ENCODE data around the gene REV1. TPM values are rescaled to one million over a fixed set of nuclear protein-coding genes. Genes with fewer than 3 reads are reported as not detected.

Gene REV1
- total RNA-seq, 1 experiment from 2014 or later, result 49.0 TPM

DNA sequence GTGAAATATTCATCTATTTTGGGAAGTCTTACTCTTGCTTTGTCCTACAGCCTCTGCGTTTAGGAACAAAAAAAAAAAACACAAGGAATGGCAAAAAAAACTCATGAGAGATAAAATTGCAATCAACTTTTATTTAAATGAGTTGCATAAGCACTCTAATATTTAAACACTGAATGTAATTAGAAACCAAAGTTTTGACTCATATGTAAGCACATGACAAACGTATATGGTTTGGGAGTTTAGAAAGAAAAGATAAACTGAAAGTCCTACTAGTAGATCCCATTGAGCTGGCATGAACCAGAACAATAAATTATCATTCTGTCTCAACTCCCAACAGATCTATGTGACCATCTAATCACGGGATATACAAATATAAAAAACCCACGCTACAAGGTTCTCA lies 44.8 kb downstream of the REV1 start:
- H3K36me3 Mint-ChIP-seq (ENCODE audit: insufficient read depth, unreplicated experiment), result peaks cover 11% of the 10 kb centered on the region
- no peaks in the 10 kb centered on the region for H3K9me3 Mint-ChIP-seq (ENCODE audit: low read depth, unreplicated experiment)
- TF ChIP-seq, protein P1, sequence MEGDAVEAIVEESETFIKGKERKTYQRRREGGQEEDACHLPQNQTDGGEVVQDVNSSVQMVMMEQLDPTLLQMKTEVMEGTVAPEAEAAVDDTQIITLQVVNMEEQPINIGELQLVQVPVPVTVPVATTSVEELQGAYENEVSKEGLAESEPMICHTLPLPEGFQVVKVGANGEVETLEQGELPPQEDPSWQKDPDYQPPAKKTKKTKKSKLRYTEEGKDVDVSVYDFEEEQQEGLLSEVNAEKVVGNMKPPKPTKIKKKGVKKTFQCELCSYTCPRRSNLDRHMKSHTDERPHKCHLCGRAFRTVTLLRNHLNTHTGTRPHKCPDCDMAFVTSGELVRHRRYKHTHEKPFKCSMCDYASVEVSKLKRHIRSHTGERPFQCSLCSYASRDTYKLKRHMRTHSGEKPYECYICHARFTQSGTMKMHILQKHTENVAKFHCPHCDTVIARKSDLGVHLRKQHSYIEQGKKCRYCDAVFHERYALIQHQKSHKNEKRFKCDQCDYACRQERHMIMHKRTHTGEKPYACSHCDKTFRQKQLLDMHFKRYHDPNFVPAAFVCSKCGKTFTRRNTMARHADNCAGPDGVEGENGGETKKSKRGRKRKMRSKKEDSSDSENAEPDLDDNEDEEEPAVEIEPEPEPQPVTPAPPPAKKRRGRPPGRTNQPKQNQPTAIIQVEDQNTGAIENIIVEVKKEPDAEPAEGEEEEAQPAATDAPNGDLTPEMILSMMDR (IDR thresholded peaks at IDR 0.05; ENCODE audit: unreplicated experiment), result no peak
- CTCF ChIA-PET, result no interaction called here
- H3K27me3 Mint-ChIP-seq (ENCODE audit: unreplicated experiment), result no peaks in the 10 kb centered on the region
- BruUV-seq (replicated peaks), result no TSS peak
- no peak for DNase-seq
- intact Hi-C loops (cut with micrococcal nuclease; ENCODE audit: unreplicated experiment), result no loop called here
- H3K27ac Mint-ChIP-seq (ENCODE audit: unreplicated experiment), result no peak overlapping the region
- H3K4me3 Mint-ChIP-seq (ENCODE audit: low read depth, unreplicated experiment), result no peak overlapping the region
- H3K4me1 Mint-ChIP-seq (ENCODE audit: low read depth, unreplicated experiment), result no peaks in the 10 kb centered on the region

GRCh38 chr2:99444222-99444621 lies 45.6 kb downstream of the REV1 start:
- Mint-ChIP-seq H3K4me1 (ENCODE audit: low read depth, unreplicated experiment) (no peaks in the 10 kb centered on the region), H3K9me3 (ENCODE audit: low read depth, unreplicated experiment) (no peaks in the 10 kb centered on the region), H3K27ac (ENCODE audit: unreplicated experiment) (no peak overlapping the region), H3K36me3 (ENCODE audit: insufficient read depth, unreplicated experiment) (peaks cover 11% of the 10 kb centered on the region), H3K4me3 (ENCODE audit: low read depth, unreplicated experiment) (no peak overlapping the region), H3K27me3 (ENCODE audit: unreplicated experiment) (no peaks in the 10 kb centered on the region)
- DNase-seq, result no peak
- BruUV-seq (replicated peaks), result no TSS peak
- CTCF ChIA-PET, result interaction anchor here (0.6 kb wide), 1 partner anchor 10 kb away, joined by 3 read pairs; no protein-coding TSS in a partner anchor
- intact Hi-C loops (cut with micrococcal nuclease; ENCODE audit: unreplicated experiment), result no loop called here
- TF ChIP-seq, protein P1 (IDR thresholded peaks at IDR 0.05; ENCODE audit: unreplicated experiment), result no peak

- H3K4me1 Mint-ChIP-seq (ENCODE audit: low read depth, unreplicated experiment), result no peaks in the 10 kb centered on the region
- CTCF ChIA-PET, result no interaction called here
- DNase-seq, result no peak
These were observed 47.0 kb downstream of the REV1 start for GRCh38 chr2:99442837-99443236.

GRCh38 chr2:99439971-99440505 lies 49.8 kb downstream of the REV1 start:
- no TSS peak for BruUV-seq (replicated peaks)
- H3K27me3 Mint-ChIP-seq (ENCODE audit: unreplicated experiment), result no peaks in the 10 kb centered on the region
- intact Hi-C loops (cut with micrococcal nuclease; ENCODE audit: unreplicated experiment), result no loop called here
- H3K27ac Mint-ChIP-seq (ENCODE audit: unreplicated experiment), result no peak overlapping the region
- H3K4me1 Mint-ChIP-seq (ENCODE audit: low read depth, unreplicated experiment), result no peaks in the 10 kb centered on the region
- H3K36me3 Mint-ChIP-seq (ENCODE audit: insufficient read depth, unreplicated experiment), result peaks cover 4% of the 10 kb centered on the region
- H3K9me3 Mint-ChIP-seq (ENCODE audit: low read depth, unreplicated experiment), result no peaks in the 10 kb centered on the region
- no peak overlapping the region for H3K4me3 Mint-ChIP-seq (ENCODE audit: low read depth, unreplicated experiment)
- DNase-seq, result no peak
- TF ChIP-seq, protein P1 (IDR thresholded peaks at IDR 0.05; ENCODE audit: unreplicated experiment), result no peak
- CTCF ChIA-PET, result no interaction called here

More at GRCh38 chr2:99442837-99443236, 47.0 kb downstream of the REV1 start:
- peaks cover 6% of the 10 kb centered on the region for H3K36me3 Mint-ChIP-seq (ENCODE audit: insufficient read depth, unreplicated experiment)
- no TSS peak for BruUV-seq (replicated peaks)
- no peaks in the 10 kb centered on the region for H3K27me3 Mint-ChIP-seq (ENCODE audit: unreplicated experiment)
- no peaks in the 10 kb centered on the region for H3K9me3 Mint-ChIP-seq (ENCODE audit: low read depth, unreplicated experiment)
- no peak overlapping the region for H3K27ac Mint-ChIP-seq (ENCODE audit: unreplicated experiment)
- intact Hi-C loops (cut with micrococcal nuclease; ENCODE audit: unreplicated experiment), result no loop called here
- TF ChIP-seq, protein P1 (IDR thresholded peaks at IDR 0.05; ENCODE audit: unreplicated experiment), result no peak
- H3K4me3 Mint-ChIP-seq (ENCODE audit: low read depth, unreplicated experiment), result no peak overlapping the region

Data from Calu3 (cell line).